ENCODE results near the gene ARFGAP2. TPM values are rescaled to one million over a fixed set of nuclear protein-coding genes. Genes with fewer than 3 reads are reported as not detected.

ARFGAP2 gene
- total RNA-seq, 4 donors from 2014 or later, result 141 to 203 (median 178) TPM

- TF ChIP-seq, protein P1, sequence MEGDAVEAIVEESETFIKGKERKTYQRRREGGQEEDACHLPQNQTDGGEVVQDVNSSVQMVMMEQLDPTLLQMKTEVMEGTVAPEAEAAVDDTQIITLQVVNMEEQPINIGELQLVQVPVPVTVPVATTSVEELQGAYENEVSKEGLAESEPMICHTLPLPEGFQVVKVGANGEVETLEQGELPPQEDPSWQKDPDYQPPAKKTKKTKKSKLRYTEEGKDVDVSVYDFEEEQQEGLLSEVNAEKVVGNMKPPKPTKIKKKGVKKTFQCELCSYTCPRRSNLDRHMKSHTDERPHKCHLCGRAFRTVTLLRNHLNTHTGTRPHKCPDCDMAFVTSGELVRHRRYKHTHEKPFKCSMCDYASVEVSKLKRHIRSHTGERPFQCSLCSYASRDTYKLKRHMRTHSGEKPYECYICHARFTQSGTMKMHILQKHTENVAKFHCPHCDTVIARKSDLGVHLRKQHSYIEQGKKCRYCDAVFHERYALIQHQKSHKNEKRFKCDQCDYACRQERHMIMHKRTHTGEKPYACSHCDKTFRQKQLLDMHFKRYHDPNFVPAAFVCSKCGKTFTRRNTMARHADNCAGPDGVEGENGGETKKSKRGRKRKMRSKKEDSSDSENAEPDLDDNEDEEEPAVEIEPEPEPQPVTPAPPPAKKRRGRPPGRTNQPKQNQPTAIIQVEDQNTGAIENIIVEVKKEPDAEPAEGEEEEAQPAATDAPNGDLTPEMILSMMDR (IDR thresholded peaks at IDR 0.05; ENCODE audit: low read depth), result no peak
Observed at GRCh38 chr11:47131136-47131535, 45.5 kb downstream of the ARFGAP2 start.

GRCh38 chr11:47130543-47130942, 46.1 kb downstream of the ARFGAP2 start:
- TF ChIP-seq, protein P1 (IDR thresholded peaks at IDR 0.05; ENCODE audit: low read depth), result no peak

DNA sequence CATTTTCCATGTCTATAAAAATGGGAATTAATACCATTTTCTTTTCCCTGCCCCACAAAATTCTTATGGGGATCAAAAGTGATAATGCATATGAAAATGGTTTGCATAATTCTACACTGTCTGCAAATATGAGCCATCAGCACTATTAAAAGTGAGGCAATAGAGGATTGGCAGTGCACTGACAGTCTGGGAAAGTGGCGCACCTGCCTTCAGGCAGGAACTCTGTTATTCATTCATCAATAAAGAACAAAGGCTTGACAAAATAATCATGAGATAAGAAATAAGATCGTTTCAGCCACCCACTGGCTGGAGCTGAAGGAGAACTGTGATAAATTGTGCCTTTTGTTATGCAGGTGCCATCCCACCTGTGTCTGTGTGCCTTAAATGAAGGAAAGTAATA, 49.5 kb downstream of the ARFGAP2 start:
- TF ChIP-seq, protein P1 (IDR thresholded peaks at IDR 0.05; ENCODE audit: low read depth), result no peak

DNA sequence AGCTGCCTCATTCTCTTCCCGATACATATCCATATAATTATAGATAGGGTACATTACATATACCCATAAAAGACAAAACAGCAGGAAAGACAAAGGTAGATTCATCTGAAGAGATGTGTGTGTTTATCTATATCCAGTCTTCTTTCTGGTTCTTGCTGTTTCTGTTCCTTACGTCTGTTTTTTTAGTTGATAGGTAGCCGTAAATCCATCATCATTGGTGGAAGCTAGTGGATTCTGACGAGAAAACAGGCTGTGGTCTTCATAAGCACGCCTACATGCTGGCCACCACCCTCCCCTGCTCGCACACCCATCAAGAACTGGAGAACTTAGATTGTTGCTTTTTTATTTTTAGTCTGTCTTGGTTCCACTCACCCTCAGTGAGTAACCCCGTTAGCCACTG, 51.6 kb downstream of the ARFGAP2 start:
- TF ChIP-seq, protein P1 (IDR thresholded peaks at IDR 0.05; ENCODE audit: low read depth), result no peak

- TF ChIP-seq, protein P1 (IDR thresholded peaks at IDR 0.05; ENCODE audit: low read depth), result no peak
Observed at GRCh38 chr11:47124675-47125074, 52.0 kb downstream of the ARFGAP2 start.

- TF ChIP-seq, protein P1 (IDR thresholded peaks at IDR 0.05; ENCODE audit: low read depth), result no peak
Observed at GRCh38 chr11:47123094-47123493, 53.6 kb downstream of the ARFGAP2 start.

GRCh38 chr11:47121731-47122130, 54.9 kb downstream of the ARFGAP2 start:
- TF ChIP-seq, protein P1 (IDR thresholded peaks at IDR 0.05; ENCODE audit: low read depth), result no peak
